Liver (tissue), 3 donors: ENCODE measurements around the gene RGR.

Experiments
- EGR1 ChIP-seq, 2 donors: IDR thresholded peaks; 2 replicates each; pipeline ENCODE4 v1.6.1; 2016 to 2018; ENCODE audit warnings: antibody characterized with exemption in 2 of 2, low read depth in 2 of 2
- GABPA ChIP-seq, 2 donors: IDR thresholded peaks in 1 of 2; conservative IDR thresholded peaks in 1 of 2; 2 replicates each; pipeline ENCODE4 v1.6.1; 2016; ENCODE audit warnings: antibody characterized with exemption in 2 of 2, mild to moderate bottlenecking in 1 of 2, moderate library complexity in 1 of 2
- JUND ChIP-seq, 2 donors: IDR thresholded peaks; 2 replicates each; pipeline ENCODE4 v1.6.1; 2016; ENCODE audit warnings: antibody characterized with exemption in 2 of 2
- MAX ChIP-seq: IDR thresholded peaks from 2 replicates; pipeline ENCODE4 v1.6.1; 2016; ENCODE audit warnings: antibody characterized with exemption
- RAD21 ChIP-seq, 2 donors: IDR thresholded peaks; 2 replicates each; pipeline ENCODE4 v1.6.1; 2016; ENCODE audit warnings: antibody characterized with exemption in 2 of 2, mild to moderate bottlenecking in 2 of 2
- SP1 ChIP-seq: IDR thresholded peaks from 2 replicates; pipeline ENCODE4 v1.6.1; 2018; ENCODE audit warnings: antibody characterized with exemption, mild to moderate bottlenecking
- TAF1 ChIP-seq: conservative IDR thresholded peaks from 2 replicates; pipeline ENCODE4 v1.6.1; 2016; ENCODE audit warnings: antibody characterized with exemption, mild to moderate bottlenecking
- YY1 ChIP-seq: IDR thresholded peaks from 2 replicates; pipeline ENCODE4 v1.6.1; 2016; ENCODE audit warnings: antibody characterized with exemption, mild to moderate bottlenecking
- TF ChIP-seq, protein P1 (sequence below): fragments of 150-350 bp; IDR thresholded peaks from 2 replicates; pipeline ENCODE4 v1.5.1; 2017; ENCODE audit warnings: improper control_type of control experiment, low read depth, low read length; ENCODE audit not compliant: missing input control
- TF ChIP-seq, protein P2 (sequence below): IDR thresholded peaks from 2 replicates; pipeline ENCODE4 v1.6.1; 2016; ENCODE audit warnings: antibody characterized with exemption, mild to moderate bottlenecking
- donor health status: healthy.
- donor health status: healthy.

DNA sequence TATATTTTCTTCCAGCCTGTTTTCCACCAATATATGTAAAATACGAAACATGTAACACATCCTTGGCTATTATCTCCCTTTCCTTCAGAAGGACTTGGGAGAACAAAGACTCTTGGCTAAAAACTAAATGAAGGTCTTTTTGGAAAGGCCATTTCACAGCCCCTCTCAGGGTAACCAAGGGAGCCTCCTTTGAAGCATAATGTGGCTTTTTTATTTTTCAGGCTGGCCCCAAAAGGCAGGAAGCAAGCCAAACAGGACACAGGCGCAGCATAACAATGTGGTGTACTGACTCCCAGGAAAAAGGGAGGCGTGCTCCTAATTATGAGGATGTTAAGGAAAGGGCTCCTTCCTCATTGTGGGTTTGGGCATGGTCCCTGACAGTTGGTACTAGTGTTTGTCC lies 53.2 kb downstream of the RGR start:
- TF ChIP-seq, protein P1, sequence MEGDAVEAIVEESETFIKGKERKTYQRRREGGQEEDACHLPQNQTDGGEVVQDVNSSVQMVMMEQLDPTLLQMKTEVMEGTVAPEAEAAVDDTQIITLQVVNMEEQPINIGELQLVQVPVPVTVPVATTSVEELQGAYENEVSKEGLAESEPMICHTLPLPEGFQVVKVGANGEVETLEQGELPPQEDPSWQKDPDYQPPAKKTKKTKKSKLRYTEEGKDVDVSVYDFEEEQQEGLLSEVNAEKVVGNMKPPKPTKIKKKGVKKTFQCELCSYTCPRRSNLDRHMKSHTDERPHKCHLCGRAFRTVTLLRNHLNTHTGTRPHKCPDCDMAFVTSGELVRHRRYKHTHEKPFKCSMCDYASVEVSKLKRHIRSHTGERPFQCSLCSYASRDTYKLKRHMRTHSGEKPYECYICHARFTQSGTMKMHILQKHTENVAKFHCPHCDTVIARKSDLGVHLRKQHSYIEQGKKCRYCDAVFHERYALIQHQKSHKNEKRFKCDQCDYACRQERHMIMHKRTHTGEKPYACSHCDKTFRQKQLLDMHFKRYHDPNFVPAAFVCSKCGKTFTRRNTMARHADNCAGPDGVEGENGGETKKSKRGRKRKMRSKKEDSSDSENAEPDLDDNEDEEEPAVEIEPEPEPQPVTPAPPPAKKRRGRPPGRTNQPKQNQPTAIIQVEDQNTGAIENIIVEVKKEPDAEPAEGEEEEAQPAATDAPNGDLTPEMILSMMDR = no peak
- no peak for TF ChIP-seq GABPA (IDR thresholded peaks at IDR 0.05 in 1 of 2, conservative IDR thresholded peaks at IDR 0.05 in 1 of 2)
- no peak for TF ChIP-seq EGR1 (IDR thresholded peaks at IDR 0.05; ENCODE audit: low read depth in 2 of 2)
- TF ChIP-seq, protein P2, sequence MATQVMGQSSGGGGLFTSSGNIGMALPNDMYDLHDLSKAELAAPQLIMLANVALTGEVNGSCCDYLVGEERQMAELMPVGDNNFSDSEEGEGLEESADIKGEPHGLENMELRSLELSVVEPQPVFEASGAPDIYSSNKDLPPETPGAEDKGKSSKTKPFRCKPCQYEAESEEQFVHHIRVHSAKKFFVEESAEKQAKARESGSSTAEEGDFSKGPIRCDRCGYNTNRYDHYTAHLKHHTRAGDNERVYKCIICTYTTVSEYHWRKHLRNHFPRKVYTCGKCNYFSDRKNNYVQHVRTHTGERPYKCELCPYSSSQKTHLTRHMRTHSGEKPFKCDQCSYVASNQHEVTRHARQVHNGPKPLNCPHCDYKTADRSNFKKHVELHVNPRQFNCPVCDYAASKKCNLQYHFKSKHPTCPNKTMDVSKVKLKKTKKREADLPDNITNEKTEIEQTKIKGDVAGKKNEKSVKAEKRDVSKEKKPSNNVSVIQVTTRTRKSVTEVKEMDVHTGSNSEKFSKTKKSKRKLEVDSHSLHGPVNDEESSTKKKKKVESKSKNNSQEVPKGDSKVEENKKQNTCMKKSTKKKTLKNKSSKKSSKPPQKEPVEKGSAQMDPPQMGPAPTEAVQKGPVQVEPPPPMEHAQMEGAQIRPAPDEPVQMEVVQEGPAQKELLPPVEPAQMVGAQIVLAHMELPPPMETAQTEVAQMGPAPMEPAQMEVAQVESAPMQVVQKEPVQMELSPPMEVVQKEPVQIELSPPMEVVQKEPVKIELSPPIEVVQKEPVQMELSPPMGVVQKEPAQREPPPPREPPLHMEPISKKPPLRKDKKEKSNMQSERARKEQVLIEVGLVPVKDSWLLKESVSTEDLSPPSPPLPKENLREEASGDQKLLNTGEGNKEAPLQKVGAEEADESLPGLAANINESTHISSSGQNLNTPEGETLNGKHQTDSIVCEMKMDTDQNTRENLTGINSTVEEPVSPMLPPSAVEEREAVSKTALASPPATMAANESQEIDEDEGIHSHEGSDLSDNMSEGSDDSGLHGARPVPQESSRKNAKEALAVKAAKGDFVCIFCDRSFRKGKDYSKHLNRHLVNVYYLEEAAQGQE = no peak
- TF ChIP-seq MAX = no peak
- no peak for TF ChIP-seq RAD21 (IDR thresholded peaks at IDR 0.05)
- TF ChIP-seq YY1 = no peak
- TF ChIP-seq JUND (IDR thresholded peaks at IDR 0.05) = no peak
- TF ChIP-seq SP1 = no peak
- no peak for TF ChIP-seq TAF1
